Transverse colon (tissue), 4 donors: ENCODE measurements around the gene TC2N. TPM values are rescaled to one million over a fixed set of nuclear protein-coding genes. Genes with fewer than 3 reads are reported as not detected.

ENCODE experiments used
- DNase-seq: peaks from one replicate; pipeline ENCODE4 v3.0.0-alpha.2; 2019
- H3K27ac ChIP-seq, 4 donors: fragments of 200-600 bp; sonication (generic); 2 replicates each; pipeline ENCODE4 v1.5.1; 2016 to 2018; ENCODE audit warnings: inconsistent platforms in 4 of 4
- H3K27me3 ChIP-seq: fragments of 200-600 bp; sonication (generic); 2 replicates; pipeline ENCODE4 v1.5.1; 2017; ENCODE audit warnings: inconsistent platforms
- H3K36me3 ChIP-seq, 4 donors: fragments of 200-600 bp; sonication (generic); 2 replicates each; pipeline ENCODE4 v1.5.1; 2017 to 2019; ENCODE audit warnings: inconsistent platforms in 4 of 4
- H3K4me1 ChIP-seq, 4 donors: fragments of 200-600 bp; sonication (generic); 2 replicates each; pipeline ENCODE4 v1.5.1; 2017 to 2020; ENCODE audit warnings: inconsistent platforms in 4 of 4
- H3K4me3 ChIP-seq, 4 donors: fragments of 200-600 bp; sonication (generic); 1 replicate in 1 of 4; 2 replicates in 3 of 4; pipeline versions ENCODE4 v1.5.1 to v1.6.1; 2017 to 2019; ENCODE audit warnings: inconsistent platforms in 4 of 4
- H3K9me3 ChIP-seq, 2 donors: fragments of 200-600 bp; sonication (generic); 2 replicates each; pipeline ENCODE4 v1.5.1; 2017 to 2019; ENCODE audit warnings: inconsistent platforms in 2 of 2
- CTCF ChIP-seq, 5 experiments: fragments of 200-600 bp in 3 of 5; fragments of 450-650 bp in 2 of 5; sonication (generic) in 3 of 5; IDR thresholded peaks; 1 replicate in 2 of 5; 2 replicates in 3 of 5; pipeline ENCODE4 v1.5.1; 2016 to 2017; ENCODE audit warnings: antibody characterized with exemption in 5 of 5, inconsistent platforms in 3 of 5, mild to moderate bottlenecking in 2 of 5, moderate library complexity in 1 of 5
- EP300 ChIP-seq: sonication (generic); formaldehyde crosslinking; IDR thresholded peaks from one replicate; pipeline ENCODE4 v1.6.1; 2017; ENCODE audit warnings: antibody characterized with exemption, low read depth
- POLR2A ChIP-seq: fragments of 450-650 bp; IDR thresholded peaks from one replicate; pipeline ENCODE4 v1.6.1; 2016; ENCODE audit warnings: antibody characterized with exemption, mild to moderate bottlenecking, moderate library complexity
- POLR2AphosphoS5 ChIP-seq, 3 donors: sonication (generic); formaldehyde crosslinking; IDR thresholded peaks; one replicate each; pipeline ENCODE4 v1.6.1; 2016; ENCODE audit warnings: antibody characterized with exemption in 3 of 3
- whole genome bisulfite sequencing, 2 donors: methylation state at CpG; one replicate each; pipeline ENCODE4 v1.1.5; 2018; ENCODE audit warnings: low coverage in 1 of 2; 5-methylcytosine and 5-hydroxymethylcytosine counted together
- in situ Hi-C, 4 donors: fragments of 200-750 bp; cut with MboI; loops; one replicate each; pipeline versions ENCODE4 v1.15.0 to v1.15.1; 2017; ENCODE audit warnings: low sequenced_read_pairs in 3 of 4, low pct_ligation_motif_present in 1 of 4, low pct_unique_long_range_greater_than_20kb in 1 of 4
- intact Hi-C: fragments of 100-400 bp; cut with DNase I; formaldehyde crosslinking; loops from one replicate; pipeline ENCODE4 v1.15.1; 2023; ENCODE audit warnings: low total_unique reads
- total RNA-seq, 4 donors: library from RNA; depleted of rRNA; stranded (reverse); fragments of >200 nt; gene quantifications; one replicate each; pipeline ENCODE4 v1.1.0, GENCODE V29; 2016

The TC2N gene
- total RNA-seq = 10 to 100 TPM; 36.0 to 85.4 (median 53.7) TPM

GRCh38 chr14:91867316-91867988, at the start of gene TC2N:
Gene TC2N (minus strand): TSS chr14:91867536. CDS start chr14:91813769, 53,767 bp downstream.
- peak within 1 kb of the TSS in 1 of 4 donors; percentile 30 for H3K4me3 ChIP-seq
- H3K27ac ChIP-seq = peak within 1 kb of the TSS; percentile 20 to 52 (median 25)

GRCh38 chr14:91912035-91912434, 44.7 kb upstream of the TC2N start:
- intact Hi-C loops = loop anchor here (10.0 kb wide), 1 partner anchor 257 kb away; no protein-coding TSS in a partner anchor
- no peaks in the 10 kb centered on the region for H3K36me3 ChIP-seq

More at GRCh38 chr14:91867316-91867988, at the start of gene TC2N:
- WGBS, 2 donors = 80 to 88% methylated on average over 1 to 9 of the region's 10 CpGs
- Histone ChIP-seq H3K36me3 (peaks cover 0 to 3% (median 1%) of the 10 kb centered on the region in 4 donors), H3K27me3 (no peaks in the 10 kb centered on the region), H3K4me1 (peaks cover 0 to 29% (median 11%) of the 10 kb centered on the region in 4 donors), H3K9me3 (no peaks in the 10 kb centered on the region)
- in situ Hi-C loops (no loop called here), intact Hi-C loops (no loop called here)
- no peak for TF ChIP-seq EP300
- no peak for TF ChIP-seq CTCF (IDR thresholded peaks at IDR 0.05)
- no peak for TF ChIP-seq POLR2A
- TF ChIP-seq POLR2AphosphoS5 (IDR thresholded peaks at IDR 0.05) = no peak
- no peak for DNase-seq

GRCh38 chr14:91911474-91912032, 44.2 kb upstream of the TC2N start:
- H3K4me1 ChIP-seq = peaks cover 0 to 10% (median 3%) of the 10 kb centered on the region in 4 donors
- H3K27ac ChIP-seq = peak overlapping the region in 1 of 4 donors; percentile 32
- peak; percentile 37 for DNase-seq
- H3K27me3 ChIP-seq = no peaks in the 10 kb centered on the region
- 14 to 39% methylated on average over 4 to 9 of the region's 9 CpGs for WGBS, 2 donors
- no peaks in the 10 kb centered on the region for H3K36me3 ChIP-seq
- H3K4me3 ChIP-seq = no peak overlapping the region
- in situ Hi-C loops = loop anchor here in 3 of 4 donors (10.0 to 25.0 kb wide), 2 partner anchors 249 to 257 kb away; no protein-coding TSS in a partner anchor
- intact Hi-C loops = loop anchor here (10.0 kb wide), 1 partner anchor 257 kb away; no protein-coding TSS in a partner anchor
- H3K9me3 ChIP-seq = no peaks in the 10 kb centered on the region
- no peak for TF ChIP-seq EP300
- no peak for TF ChIP-seq POLR2AphosphoS5 (IDR thresholded peaks at IDR 0.05)
- TF ChIP-seq CTCF (IDR thresholded peaks at IDR 0.05) = peak; percentile 48 to 67 (median 50)

More at GRCh38 chr14:91912035-91912434, 44.7 kb upstream of the TC2N start:
- in situ Hi-C loops = loop anchor here in 3 of 4 donors (10.0 to 25.0 kb wide), 2 partner anchors 250 to 257 kb away; no protein-coding TSS in a partner anchor
- no peak for DNase-seq
- H3K4me3 ChIP-seq = no peak overlapping the region
- 59 to 73% methylated on average over 5 of the region's 5 CpGs for WGBS, 2 donors
- no peaks in the 10 kb centered on the region for H3K27me3 ChIP-seq
- H3K4me1 ChIP-seq = peaks cover 0 to 9% (median 2%) of the 10 kb centered on the region in 4 donors
- TF ChIP-seq POLR2A (no peak), POLR2AphosphoS5 (IDR thresholded peaks at IDR 0.05) (no peak), EP300 (no peak), CTCF (IDR thresholded peaks at IDR 0.05) (no peak)
- H3K27ac ChIP-seq = no peak overlapping the region
- no peaks in the 10 kb centered on the region for H3K9me3 ChIP-seq

GRCh38 chr14:91910196-91910595, 42.9 kb upstream of the TC2N start:
- Histone ChIP-seq H3K27me3 (no peaks in the 10 kb centered on the region), H3K27ac (no peak overlapping the region), H3K4me1 (peaks cover 0 to 12% (median 5%) of the 10 kb centered on the region in 4 donors), H3K36me3 (no peaks in the 10 kb centered on the region), H3K4me3 (no peak overlapping the region), H3K9me3 (no peaks in the 10 kb centered on the region)
- no peak for DNase-seq
- WGBS, 2 donors = 79 to 85% methylated on average over 8 to 9 of the region's 9 CpGs
- no peak for TF ChIP-seq EP300
- TF ChIP-seq POLR2AphosphoS5 (IDR thresholded peaks at IDR 0.05) = no peak
- TF ChIP-seq POLR2A = no peak
- no peak for TF ChIP-seq CTCF (IDR thresholded peaks at IDR 0.05)
- in situ Hi-C loops = loop anchor here in 3 of 4 donors (10.0 to 25.0 kb wide), 2 partner anchors 248 to 255 kb away; no protein-coding TSS in a partner anchor
- intact Hi-C loops = loop anchor here (10.0 kb wide), 1 partner anchor 255 kb away; no protein-coding TSS in a partner anchor
